HG03442 (cell line): ENCODE results near the gene DNAAF9.
"Not testable (repeated sequence)": the region's sequence is repeated elsewhere in the genome, so short reads cannot be mapped to it uniquely, and the experiment has no call there.

Experiments
- ATAC-seq: cut with Tn5 transposase; IDR thresholded peaks from one replicate; pipeline ENCODE4 v1.9.1; 2021; ENCODE audit warnings: mild to moderate bottlenecking, moderate library complexity; ENCODE audit not compliant: unreplicated experiment

The DNAAF9 gene

GRCh38 chr20:3407040-3407770 is at the start of gene DNAAF9:
Gene DNAAF9, minus strand, starts transcription at chr20:3407669. Its CDS starts 112 bp downstream, at chr20:3407557.
- ATAC-seq: no peak

- no peak for ATAC-seq
Measured at GRCh38 chr20:3456648-3457047, 49.2 kb upstream of the DNAAF9 start.

- no peak for ATAC-seq
Measured at GRCh38 chr20:3454831-3455230, 47.4 kb upstream of the DNAAF9 start.

- no peak for ATAC-seq
Measured at GRCh38 chr20:3452690-3453089, 45.2 kb upstream of the DNAAF9 start.

- ATAC-seq: no peak
Measured at GRCh38 chr20:3452136-3452535, 44.7 kb upstream of the DNAAF9 start.

GRCh38 chr20:3449319-3449718 is 41.9 kb upstream of the DNAAF9 start:
- no peak for ATAC-seq

GRCh38 chr20:3447321-3447720 is 39.9 kb upstream of the DNAAF9 start:
- ATAC-seq: no peak

GRCh38 chr20:3446779-3447178 is 39.3 kb upstream of the DNAAF9 start:
- no peak for ATAC-seq

- ATAC-seq: no peak
Measured at GRCh38 chr20:3436864-3437574, 29.6 kb upstream of the DNAAF9 start.

GRCh38 chr20:3434232-3434631 is 26.8 kb upstream of the DNAAF9 start:
- no peak for ATAC-seq

- ATAC-seq: no peak
Measured at GRCh38 chr20:3433744-3434143, 26.3 kb upstream of the DNAAF9 start.

GRCh38 chr20:3432844-3433243 is 25.4 kb upstream of the DNAAF9 start:
- no peak for ATAC-seq

GRCh38 chr20:3431109-3431508 is 23.6 kb upstream of the DNAAF9 start:
- no peak for ATAC-seq

- ATAC-seq: no peak
Measured at GRCh38 chr20:3430376-3431069, 23.1 kb upstream of the DNAAF9 start.

GRCh38 chr20:3426766-3427165 is 19.3 kb upstream of the DNAAF9 start:
- ATAC-seq: not testable (repeated sequence)

GRCh38 chr20:3423126-3423525 is 15.7 kb upstream of the DNAAF9 start:
- ATAC-seq: no peak

- no peak for ATAC-seq
Measured at GRCh38 chr20:3421985-3422384, 14.5 kb upstream of the DNAAF9 start.

GRCh38 chr20:3420211-3420707 is 12.8 kb upstream of the DNAAF9 start:
- peak; percentile 93 for ATAC-seq

- ATAC-seq: not testable (repeated sequence)
Measured at GRCh38 chr20:3418161-3418560, 10.7 kb upstream of the DNAAF9 start.

- no peak for ATAC-seq
Measured at GRCh38 chr20:3414122-3414521, 6.7 kb upstream of the DNAAF9 start.

GRCh38 chr20:3413393-3413889 is 6.0 kb upstream of the DNAAF9 start:
- ATAC-seq: no peak
